Right ventricle myocardium superior (tissue), 1 donor: ENCODE results near the gene IER5L. TPM values are rescaled to one million over a fixed set of nuclear protein-coding genes. Genes with fewer than 3 reads are reported as not detected.

Source experiments
- ATAC-seq: fragments of 200-7000 bp; cut with Tn5 transposase; one replicate; pipeline ENCODE4 v1.9.1; 2020; ENCODE audit warnings: mild to moderate bottlenecking; ENCODE audit not compliant: poor library complexity
- DNase-seq: peaks from one replicate; pipeline ENCODE4 v3.0.0-alpha.2; 2020
- intact Hi-C: fragments of 100-400 bp; cut with DNase I; formaldehyde crosslinking; loops from one replicate; pipeline ENCODE4 v1.11.2; 2022
- total RNA-seq: library from RNA; stranded (reverse); fragmentation: NEBNext Ultra II Directional; extraction: Animal tissue kit (Norgen Biotek cat#: 25700); gene quantifications from one replicate; pipeline ENCODE4 v1.2.1, GENCODE V29; 2021
- donor health status: DM: no; HTN: yes; CAD: no; lungs with severe emphysema.

The IER5L gene
- total RNA-seq, 1 donor from 2014 or later: 3.5 TPM

- DNase-seq (no peak), ATAC-seq (no peak)
- intact Hi-C loops: no loop called here
Observed at GRCh38 chr9:129184596-129185122, 6.6 kb upstream of the IER5L start.

DNA sequence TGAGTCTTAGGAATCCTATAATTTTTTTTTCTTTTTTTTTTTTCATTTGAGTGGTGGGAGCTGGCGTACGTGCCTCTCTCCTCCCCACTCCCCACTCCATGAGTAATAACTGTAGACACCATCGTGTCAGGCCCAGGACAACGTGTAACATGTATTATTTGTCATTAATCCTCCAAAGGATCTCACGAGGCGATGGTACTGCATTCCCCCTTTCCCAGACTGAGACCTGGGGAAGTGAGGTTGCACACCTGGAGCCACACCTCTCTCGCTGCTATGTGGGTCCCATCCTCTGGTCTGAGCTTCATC, 6.1 kb upstream of the IER5L start:
- intact Hi-C loops: no loop called here
- no peak for DNase-seq

GRCh38 chr9:129183495-129184218, 5.6 kb upstream of the IER5L start:
- intact Hi-C loops: no loop called here
- ATAC-seq (no peak), DNase-seq (no peak)

More for the DNA sequence above, 6.1 kb upstream of the IER5L start:
- no peak for ATAC-seq

DNA sequence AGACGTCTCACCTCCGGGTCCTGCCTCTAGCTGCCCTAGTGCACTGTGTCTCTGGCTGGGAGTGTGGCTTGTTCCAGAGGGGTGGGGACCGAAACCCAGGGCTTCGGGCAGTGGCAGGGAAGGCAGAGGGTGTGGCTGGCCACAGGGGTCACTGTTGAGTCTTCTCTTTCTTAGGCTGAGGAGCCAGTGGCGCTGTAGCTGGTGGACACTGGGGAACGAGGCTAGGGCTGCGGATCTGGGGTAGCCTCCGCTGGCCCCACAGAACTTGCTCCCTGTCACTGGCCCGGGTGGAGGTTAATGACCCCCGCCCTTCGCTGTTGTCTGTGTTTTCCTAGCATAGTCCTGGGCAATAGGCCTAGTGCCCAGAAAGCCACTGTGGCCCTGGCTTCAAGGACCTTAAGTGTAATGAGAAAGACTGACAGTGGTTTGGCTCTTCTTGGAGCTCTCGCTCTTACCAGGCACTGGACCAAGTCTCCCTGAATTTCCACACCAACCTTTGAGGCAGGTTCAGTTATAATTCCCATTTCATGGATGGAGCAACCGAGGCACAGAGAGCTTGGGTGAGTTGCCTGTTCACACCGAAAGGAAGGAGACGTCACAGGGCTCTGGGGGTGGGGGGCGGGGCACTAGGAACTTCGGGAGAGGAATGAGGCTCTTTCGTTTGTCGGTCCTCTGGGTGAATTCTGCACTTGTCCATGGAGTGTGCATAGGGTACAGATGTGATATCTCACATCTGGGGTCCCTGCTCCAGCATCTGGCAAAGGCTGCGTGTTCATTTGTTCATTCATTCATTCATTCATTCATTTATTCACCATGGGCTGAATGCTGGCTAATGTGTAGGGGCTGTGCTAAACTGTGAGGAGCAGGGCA, 4.8 kb upstream of the IER5L start:
- DNase-seq (peak; percentile 64), ATAC-seq (no peak)
- intact Hi-C loops: no loop called here

DNA sequence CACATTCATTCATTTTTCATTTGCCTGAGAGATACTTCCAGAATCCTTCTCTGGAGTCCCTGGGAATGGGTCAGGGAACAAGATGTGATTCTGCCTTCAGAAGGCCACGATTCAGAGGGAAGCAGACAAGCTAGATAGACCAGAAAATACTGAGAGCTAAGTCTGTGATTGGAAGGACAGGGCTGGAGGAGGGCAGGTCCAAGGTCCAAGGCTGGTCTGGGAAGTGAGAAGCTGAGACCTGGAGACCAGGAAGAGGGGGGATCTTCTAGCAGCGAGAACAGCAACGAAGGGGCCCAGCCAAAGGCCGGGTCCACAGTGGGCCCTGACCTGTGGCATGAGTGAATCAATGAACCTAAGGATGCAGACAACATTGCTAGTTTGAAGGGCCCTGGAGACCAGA, 4.1 kb upstream of the IER5L start:
- ATAC-seq (no peak), DNase-seq (no peak)
- intact Hi-C loops: no loop called here

DNA sequence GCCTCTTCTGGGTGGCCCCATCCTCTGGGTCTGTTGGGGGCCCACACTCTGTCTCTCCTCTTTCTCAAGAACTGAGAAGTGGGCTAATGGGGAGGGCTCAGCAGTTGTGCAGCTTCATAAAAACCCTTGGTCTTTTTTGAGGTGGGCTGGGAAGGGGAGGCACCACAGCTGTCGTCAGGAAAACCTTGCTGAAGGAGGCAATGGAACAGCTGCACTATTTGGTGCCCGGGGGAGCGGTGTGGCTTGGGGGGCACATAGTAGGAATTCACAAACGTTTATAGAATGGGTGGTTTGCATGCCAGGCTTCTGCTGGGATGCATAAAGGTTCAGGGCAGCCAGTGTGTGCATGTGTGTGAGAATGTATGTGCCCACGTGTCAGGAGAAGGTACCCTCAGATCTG, 3.2 kb upstream of the IER5L start:
- DNase-seq (no peak), ATAC-seq (no peak)
- intact Hi-C loops: no loop called here

DNA sequence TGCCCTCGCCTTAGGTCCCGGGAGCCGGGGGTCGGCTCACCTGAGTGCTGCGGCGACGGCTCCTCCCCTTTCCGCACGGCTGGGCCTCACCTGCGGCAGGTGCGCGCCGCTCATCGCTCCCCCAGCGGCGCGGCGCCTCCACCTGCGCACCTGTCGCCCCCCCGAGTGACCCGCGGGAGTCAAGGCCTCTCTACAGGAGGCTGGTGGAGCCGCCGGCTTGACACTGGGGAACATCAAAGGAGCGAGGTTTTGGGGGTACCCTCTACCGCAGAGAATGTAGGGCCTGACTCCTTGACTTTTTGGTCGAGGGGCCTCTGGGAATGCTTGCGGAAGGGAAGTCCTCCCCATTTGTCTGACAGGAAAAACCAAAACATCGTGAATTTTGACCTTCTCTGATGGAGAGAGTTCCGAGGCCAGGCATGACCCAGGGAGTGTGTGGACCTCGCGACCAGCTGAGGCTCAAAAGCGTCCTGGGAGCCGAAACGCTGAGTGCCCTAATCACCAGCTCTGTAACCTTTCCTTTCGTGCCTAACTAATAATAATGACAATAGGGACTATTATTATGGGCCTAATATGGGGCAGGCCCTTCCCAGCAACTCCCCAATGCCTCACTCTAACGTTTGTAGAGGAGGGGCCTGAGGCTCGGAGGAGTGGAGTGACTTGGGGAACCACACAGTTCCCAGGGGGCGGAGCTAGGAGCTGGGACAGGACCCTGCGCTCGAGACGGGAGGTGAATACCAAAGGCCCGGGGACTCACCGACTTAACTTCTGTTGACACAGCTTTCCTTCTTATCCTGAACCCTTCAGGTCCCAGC, 714 bp upstream of the IER5L start:
- intact Hi-C loops: loop anchor here (5.0 kb wide), 2 partner anchors 144 to 319 kb away; no protein-coding TSS in a partner anchor
- no peak for DNase-seq
- no peak for ATAC-seq

GRCh38 chr9:129177443-129177790, 644 bp downstream of the IER5L start:
- DNase-seq (no peak), ATAC-seq (no peak)
- intact Hi-C loops: loop anchor here (5.0 kb wide), 2 partner anchors 145 to 320 kb away; no protein-coding TSS in a partner anchor

DNA sequence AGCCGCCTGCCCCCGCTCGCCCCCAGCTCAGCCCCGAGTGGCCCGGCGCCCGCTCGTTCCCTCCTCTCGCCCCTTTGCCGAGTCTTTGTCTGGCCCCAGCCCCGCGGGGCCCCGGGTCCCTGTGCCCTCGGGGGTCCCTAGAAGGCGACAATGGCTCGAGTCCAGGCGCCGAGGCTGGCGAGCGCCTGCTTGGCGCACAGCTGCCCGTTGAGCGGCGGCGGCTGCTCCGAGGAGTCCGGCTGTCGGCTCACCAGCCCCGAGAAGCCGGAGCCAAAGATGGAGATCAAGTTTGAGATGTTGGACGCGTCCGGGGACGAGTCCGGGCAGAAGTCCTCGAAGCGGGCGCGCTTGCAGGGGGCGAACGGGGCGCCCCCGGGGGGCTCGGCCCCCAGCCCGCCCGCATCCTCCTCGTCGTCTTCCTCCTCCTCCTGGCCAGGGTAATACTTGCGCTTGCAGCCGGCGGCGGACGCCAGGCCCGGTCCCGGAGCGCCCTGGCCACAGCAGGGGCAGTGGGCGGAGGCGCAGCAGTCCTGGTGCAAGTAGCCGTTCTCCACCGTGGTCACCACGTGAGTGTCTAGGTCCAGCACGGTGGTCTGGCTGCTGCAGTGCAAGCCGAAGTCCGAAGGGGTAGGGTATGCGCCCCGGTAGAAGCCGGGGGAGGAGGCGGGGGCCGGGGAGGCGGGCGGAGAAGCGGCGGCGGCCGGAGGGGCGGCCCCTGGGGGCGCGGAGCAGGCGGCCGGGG, 1.2 kb downstream of the IER5L start:
- ATAC-seq: no peak
- DNase-seq: peak; percentile 64
- intact Hi-C loops: loop anchor here (5.0 kb wide), 2 partner anchors 145 to 320 kb away; no protein-coding TSS in a partner anchor

DNA sequence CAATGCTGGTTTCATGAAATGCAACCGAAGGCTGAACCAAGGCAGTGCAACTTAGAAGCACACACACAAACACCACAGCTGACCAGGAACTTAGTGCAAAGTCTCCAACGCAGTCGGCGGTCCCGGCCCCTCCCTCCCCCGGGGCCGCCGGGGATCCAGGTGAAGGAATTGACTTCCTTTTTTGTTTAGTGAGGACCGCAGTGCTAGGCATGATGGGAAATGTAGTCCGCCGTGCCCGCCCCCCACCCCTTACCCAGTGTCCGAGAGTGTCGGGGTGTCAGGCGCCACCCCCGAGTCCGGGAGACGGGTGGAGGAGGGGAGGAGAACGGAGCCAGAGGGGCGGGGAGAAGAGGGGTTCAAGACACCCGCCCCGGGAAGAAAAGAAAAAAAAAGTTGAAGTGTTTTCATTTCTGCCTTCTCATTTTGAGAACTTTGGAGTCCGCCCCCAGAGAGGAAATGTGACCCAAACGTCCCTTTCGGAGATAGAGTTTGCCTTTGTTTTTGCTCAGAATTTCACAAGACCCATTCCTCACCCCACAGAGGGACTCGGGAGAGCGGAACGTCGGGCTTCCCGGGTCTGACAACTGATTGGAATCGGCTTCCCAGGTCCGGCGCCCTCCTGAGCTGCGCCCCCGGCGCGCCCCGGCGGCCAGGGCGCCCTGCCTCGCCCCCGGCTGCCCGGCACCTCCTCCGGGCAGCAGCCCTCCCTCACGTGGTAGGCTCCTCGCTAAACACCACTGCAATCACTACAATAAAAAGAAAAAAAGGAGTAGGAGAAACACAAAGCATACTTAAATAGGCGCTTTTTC, 2.0 kb downstream of the IER5L start:
- DNase-seq (peak; percentile 89), ATAC-seq (peak; percentile 48)
- intact Hi-C loops: loop anchor here (5.0 kb wide), 2 partner anchors 146 to 321 kb away; no protein-coding TSS in a partner anchor

- intact Hi-C loops: loop anchor here (5.0 kb wide), 2 partner anchors 147 to 322 kb away; no protein-coding TSS in a partner anchor
- DNase-seq: no peak
- ATAC-seq: no peak
Observed at GRCh38 chr9:129175515-129175824, 2.6 kb downstream of the IER5L start.

DNA sequence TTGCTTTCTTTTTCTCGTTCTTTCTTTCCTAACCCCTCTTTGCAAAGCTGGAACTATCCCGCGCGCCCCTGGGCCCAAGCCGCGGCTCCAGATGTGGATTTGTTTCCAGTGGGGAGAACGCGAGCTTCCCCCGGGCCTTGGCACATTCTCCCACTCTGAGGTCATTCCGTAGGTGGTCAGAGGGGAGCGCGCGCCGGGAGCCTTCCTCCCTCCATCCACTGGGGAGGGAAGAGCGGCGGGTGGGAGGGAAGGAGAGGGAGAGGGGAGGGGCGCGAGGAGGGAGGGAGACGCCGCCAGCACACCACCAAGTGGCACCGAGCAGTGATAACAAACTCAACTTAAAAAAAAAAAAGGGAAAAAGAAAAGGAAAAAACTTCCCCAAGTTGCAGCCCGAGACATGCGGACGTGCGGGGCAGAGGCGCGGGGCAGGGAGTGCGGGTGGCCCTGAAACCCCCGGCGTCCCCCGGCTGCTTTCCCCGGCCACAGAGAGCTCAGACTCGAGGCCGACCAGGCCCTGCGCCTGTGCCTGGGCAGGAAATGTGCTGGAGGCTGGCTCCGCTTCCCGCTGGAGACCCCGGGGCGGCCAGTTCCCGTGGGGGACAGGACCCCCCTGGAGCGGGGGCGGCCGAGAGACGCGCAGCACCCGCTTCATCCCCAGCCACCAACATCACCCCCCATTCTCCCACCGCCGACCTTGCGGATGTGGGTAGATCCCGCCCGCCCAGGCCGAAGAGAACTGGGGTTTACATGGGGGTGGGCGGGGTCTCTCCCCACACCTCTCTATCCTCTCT, 3.1 kb downstream of the IER5L start:
- intact Hi-C loops: loop anchor here (5.0 kb wide), 2 partner anchors 147 to 322 kb away; no protein-coding TSS in a partner anchor
- DNase-seq (peak; percentile 90), ATAC-seq (peak; percentile 65)

GRCh38 chr9:129174102-129174723, 3.8 kb downstream of the IER5L start:
- ATAC-seq (peak; percentile 69), DNase-seq (peak; percentile 95)
- intact Hi-C loops: no loop called here

DNA sequence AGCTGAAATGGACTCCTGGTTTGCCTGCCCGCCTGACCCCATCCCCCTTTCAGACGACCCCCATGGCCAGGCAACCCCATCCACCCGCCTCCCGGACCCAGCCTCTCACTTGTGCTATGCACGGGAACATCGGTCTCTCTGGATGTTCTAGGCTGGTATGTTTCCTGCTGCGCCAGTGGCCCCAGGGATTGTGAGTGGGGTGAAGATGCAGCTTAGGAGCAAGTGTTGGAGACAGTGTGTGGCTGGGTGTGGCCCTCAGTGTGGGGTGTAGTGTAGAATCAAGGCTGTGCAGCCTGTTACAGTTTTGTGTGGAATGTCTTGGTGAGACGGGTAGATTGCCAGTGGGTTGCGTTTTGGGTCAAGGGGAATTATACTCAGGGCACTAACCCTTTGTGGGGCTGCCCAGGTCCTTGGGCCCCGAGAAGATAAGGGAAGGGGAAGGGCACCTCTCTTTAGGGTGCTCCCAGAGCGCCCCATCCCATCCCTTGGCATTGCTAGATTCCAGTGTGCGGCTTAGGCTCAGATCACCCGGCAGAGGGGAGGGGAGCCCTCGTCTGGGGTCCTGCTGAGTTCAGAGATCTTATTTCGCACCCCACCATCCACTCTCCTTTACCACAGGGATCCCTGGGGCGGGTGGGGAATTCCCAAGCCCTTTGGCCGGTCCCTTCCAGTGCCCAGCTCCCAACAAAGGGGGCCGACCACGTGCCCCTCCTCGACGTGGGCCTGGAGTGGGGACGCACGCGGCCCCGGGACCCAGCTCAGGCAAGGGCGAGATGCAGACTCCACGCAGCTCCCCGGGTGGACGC, 4.6 kb downstream of the IER5L start:
- ATAC-seq: no peak
- intact Hi-C loops: loop anchor here (2.0 kb wide), 1 partner anchor 27 kb away; no protein-coding TSS in a partner anchor

GRCh38 chr9:129172816-129173215, 5.2 kb downstream of the IER5L start:
- ATAC-seq: no peak
- no peak for DNase-seq
- intact Hi-C loops: loop anchor here (2.0 kb wide), 1 partner anchor 26 kb away; no protein-coding TSS in a partner anchor

More for the DNA sequence above, 4.6 kb downstream of the IER5L start:
- DNase-seq: no peak
